ENCODE measurements around the gene MMP17. TPM values are rescaled to one million over a fixed set of nuclear protein-coding genes. Genes with fewer than 3 reads are reported as not detected.
A peak's percentile ranks its signal among the peaks of the same experiment; 100 is the strongest.

Gene MMP17
- polyA plus RNA-seq, 3 donors: 2.8 to 78.3 (median 3.0) TPM

GRCh38 chr12:131825146-131825892, 2.9 kb upstream of the MMP17 start:
- no peak for TF ChIP-seq CTCF (IDR thresholded peaks at IDR 0.05)
- Histone ChIP-seq H3K27me3 (ENCODE audit: control insufficient read depth in 2 of 2, insufficient read depth in 2 of 2, low read length in 2 of 2) (peaks cover 0 to 3% of the 10 kb centered on the region in 2 donors), H3K27ac (ENCODE audit: low read depth in 1 of 2, low read length in 2 of 2) (no peak overlapping the region), H4K20me1 (ENCODE audit: insufficient read depth, low read length) (peaks cover 12% of the 10 kb centered on the region), H3K9me3 (replicated peaks in 1 of 2; ENCODE audit: control insufficient read depth in 1 of 2, insufficient read depth in 1 of 2, low read length in 2 of 2) (no peaks in the 10 kb centered on the region), H3K9ac (ENCODE audit: insufficient read depth, low read length, poor library complexity, severe bottlenecking) (no peak overlapping the region), H3K4me1 (ENCODE audit: control insufficient read depth in 1 of 2, insufficient read depth in 2 of 2, low read length in 2 of 2) (peaks cover 20 to 25% of the 10 kb centered on the region in 2 donors), H3K79me2 (ENCODE audit: insufficient read depth, low read length) (peaks cover 18% of the 10 kb centered on the region), H3K4me3 (replicated peaks in 1 of 3; ENCODE audit: low read depth in 2 of 3, low read length in 3 of 3) (no peak overlapping the region), H2AFZ (ENCODE audit: insufficient read depth, low read depth, low read length, poor library complexity, severe bottlenecking) (no peak overlapping the region), H3K36me3 (replicated peaks in 1 of 2; ENCODE audit: control insufficient read depth in 1 of 2, insufficient read depth in 2 of 2, low read length in 2 of 2) (no peaks in the 10 kb centered on the region), H3K4me2 (replicated peaks; ENCODE audit: extremely low read depth, low read length, poor library complexity, severe bottlenecking) (no peak overlapping the region)
- peaks cover 37% of the 10 kb centered on the region for H3K4me1 Mint-ChIP-seq
- peaks cover 0 to 5% of the 10 kb centered on the region in 2 donors for H3K36me3 Mint-ChIP-seq
- no peak overlapping the region for H3K4me3 Mint-ChIP-seq
- intact Hi-C loops (cut with micrococcal nuclease): loop anchor here (5.0 to 10.0 kb wide), 3 partner anchors 53 to 113 kb away; partner anchors contain the start of gene SFSWAP (in 2 of the 2)
- peaks cover 2 to 15% (median 6%) of the 10 kb centered on the region in 3 donors for H3K27me3 Mint-ChIP-seq (ENCODE audit: low read depth in 3 of 3)
- WGBS (ENCODE audit: insufficient coverage): 68% methylated on average over 12 of the region's 18 CpGs
- DNase-seq: no peak
- H3K9me3 Mint-ChIP-seq: no peaks in the 10 kb centered on the region
- no peak overlapping the region for H3K27ac Mint-ChIP-seq

GRCh38 chr12:131826097-131826928, 1.9 kb upstream of the MMP17 start:
- H3K4me3 Mint-ChIP-seq: peak overlapping the region; percentile 7 to 60
- Histone ChIP-seq H3K27me3 (ENCODE audit: control insufficient read depth in 2 of 2, insufficient read depth in 2 of 2, low read length in 2 of 2) (peaks cover 0 to 12% of the 10 kb centered on the region in 2 donors), H3K9me3 (replicated peaks in 1 of 2; ENCODE audit: control insufficient read depth in 1 of 2, insufficient read depth in 1 of 2, low read length in 2 of 2) (no peaks in the 10 kb centered on the region), H3K79me2 (ENCODE audit: insufficient read depth, low read length) (peaks cover 28% of the 10 kb centered on the region), H3K27ac (ENCODE audit: low read depth in 1 of 2, low read length in 2 of 2) (no peak overlapping the region), H3K4me2 (replicated peaks; ENCODE audit: extremely low read depth, low read length, poor library complexity, severe bottlenecking) (no peak overlapping the region), H3K4me3 (replicated peaks in 1 of 3; ENCODE audit: low read depth in 2 of 3, low read length in 3 of 3) (no peak overlapping the region), H3K9ac (ENCODE audit: insufficient read depth, low read length, poor library complexity, severe bottlenecking) (no peak overlapping the region), H4K20me1 (ENCODE audit: insufficient read depth, low read length) (peaks cover 22% of the 10 kb centered on the region), H2AFZ (ENCODE audit: insufficient read depth, low read depth, low read length, poor library complexity, severe bottlenecking) (no peak overlapping the region), H3K36me3 (replicated peaks in 1 of 2; ENCODE audit: control insufficient read depth in 1 of 2, insufficient read depth in 2 of 2, low read length in 2 of 2) (no peaks in the 10 kb centered on the region), H3K4me1 (ENCODE audit: control insufficient read depth in 1 of 2, insufficient read depth in 2 of 2, low read length in 2 of 2) (peaks cover 27 to 31% of the 10 kb centered on the region in 2 donors)
- TF ChIP-seq CTCF (IDR thresholded peaks at IDR 0.05): no peak
- peaks cover 39% of the 10 kb centered on the region for H3K4me1 Mint-ChIP-seq
- peaks cover 2 to 21% (median 15%) of the 10 kb centered on the region in 3 donors for H3K27me3 Mint-ChIP-seq (ENCODE audit: low read depth in 3 of 3)
- intact Hi-C loops (cut with micrococcal nuclease): loop anchor here (5.0 to 10.0 kb wide), 3 partner anchors 54 to 114 kb away; partner anchors contain the start of gene SFSWAP (in 2 of the 2)
- H3K9me3 Mint-ChIP-seq: no peaks in the 10 kb centered on the region
- H3K27ac Mint-ChIP-seq: no peak overlapping the region
- WGBS (ENCODE audit: insufficient coverage): 72% methylated on average over 23 of the region's 23 CpGs
- no peak for DNase-seq
- H3K36me3 Mint-ChIP-seq: peaks cover 0 to 5% of the 10 kb centered on the region in 2 donors
